Smooth muscle cell (in vitro differentiated cells): ENCODE measurements around the gene NES. TPM values are rescaled to one million over a fixed set of nuclear protein-coding genes. Genes with fewer than 3 reads are reported as not detected.

Source experiments
- DNase-seq: peaks from one replicate; lab custom pipeline; 2025; ENCODE audit not compliant: unreplicated experiment; lab: John Stamatoyannopoulos, UW
- H2AFZ ChIP-seq: fragments of 200-600 bp; sonication (generic); 2 replicates; pipeline ENCODE4 v1.6.0; 2016; ENCODE audit warnings: antibody characterized with exemption, low read depth, mild to moderate bottlenecking
- H3F3A ChIP-seq: fragments of 200-600 bp; sonication (generic); 2 replicates; pipeline ENCODE4 v1.6.0; 2017; ENCODE audit warnings: antibody characterized with exemption, low read depth
- H3K27ac ChIP-seq: fragments of 200-600 bp; sonication (generic); 2 replicates; pipeline ENCODE4 v1.5.1; 2016; ENCODE audit warnings: low read depth, mild to moderate bottlenecking
- H3K27me3 ChIP-seq: fragments of 200-600 bp; sonication (generic); 2 replicates; pipeline ENCODE4 v1.6.1; 2016; ENCODE audit warnings: low read depth, mild to moderate bottlenecking
- H3K36me3 ChIP-seq: fragments of 200-600 bp; sonication (generic); 2 replicates; pipeline ENCODE4 v1.5.1; 2016; ENCODE audit warnings: low read depth
- H3K4me1 ChIP-seq: fragments of 200-600 bp; sonication (generic); 2 replicates; pipeline ENCODE4 v1.5.1; 2016; ENCODE audit warnings: low read depth
- H3K4me2 ChIP-seq: fragments of 200-600 bp; sonication (generic); 2 replicates; pipeline ENCODE4 v1.6.0; 2016; ENCODE audit warnings: mild to moderate bottlenecking
- H3K4me3 ChIP-seq: fragments of 200-600 bp; sonication (generic); 2 replicates; pipeline ENCODE4 v1.5.1; 2016; ENCODE audit warnings: mild to moderate bottlenecking
- H3K79me2 ChIP-seq: fragments of 200-600 bp; sonication (generic); 2 replicates; pipeline ENCODE4 v1.6.0; 2016; ENCODE audit warnings: low read depth, mild to moderate bottlenecking
- H3K9ac ChIP-seq: fragments of 200-600 bp; sonication (generic); 2 replicates; pipeline ENCODE4 v1.6.0; 2016; ENCODE audit warnings: low read depth
- H3K9me3 ChIP-seq: fragments of 200-600 bp; sonication (generic); replicated peaks from 2 replicates; pipeline ENCODE4 v1.5.1; 2016; ENCODE audit warnings: low read depth
- H4K20me1 ChIP-seq: fragments of 200-600 bp; sonication (generic); 2 replicates; pipeline ENCODE4 v1.6.0; 2016; ENCODE audit warnings: low read depth
- WGBS: methylation state at CpG from one replicate; pipeline ENCODE4 v1.1.7; 2016; ENCODE audit warnings: low lambda C conversion rate; 5-methylcytosine and 5-hydroxymethylcytosine counted together
- polyA plus RNA-seq: library from polyadenylated mRNA; unstranded; fragments of >200 nt; fragmentation: Nextera tagmentation; extraction: Ambion mirVana; gene quantifications from 2 replicates; pipeline ENCODE4 v1.2.1, GENCODE V29; 2016
- total RNA-seq: library from RNA; depleted of rRNA; stranded (reverse); fragments of >200 nt; gene quantifications from 2 replicates; pipeline ENCODE4 v1.2.3, GENCODE V29; 2014
- TF ChIP-seq, protein P1 (sequence below): fragments of 200-600 bp; sonication (generic); IDR thresholded peaks from 2 replicates; pipeline ENCODE4 v1.5.1; 2017; ENCODE audit warnings: borderline replicate concordance, mild to moderate bottlenecking, antibody characterized with exemption; ENCODE audit not compliant: insufficient read depth, poor library complexity, severe bottlenecking

Gene NES
- total and polyA plus RNA-seq, 2 experiments from 2014 or later, result 11.3 to 28.5 TPM

DNA sequence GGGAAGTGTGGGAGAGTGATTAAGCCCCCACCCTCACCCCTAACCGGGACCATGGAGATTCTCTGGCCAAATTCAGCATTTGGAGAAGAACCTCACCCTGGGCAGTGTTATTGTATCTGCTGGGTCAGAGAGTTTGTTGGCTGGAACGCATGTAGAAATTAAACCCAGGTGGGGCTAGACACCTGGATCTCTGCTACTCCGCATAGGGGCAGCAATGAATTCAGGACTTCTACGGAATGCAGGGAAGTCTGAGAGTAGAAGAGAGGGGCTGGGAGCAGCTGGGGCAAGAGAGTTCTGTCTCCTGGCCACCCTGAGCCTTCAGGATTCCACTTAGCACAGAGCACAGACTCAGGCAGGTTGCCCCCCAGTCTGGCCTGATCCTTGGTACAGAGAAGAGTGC lies 31.8 kb upstream of the NES start:
- Histone ChIP-seq H4K20me1 (peaks cover 7% of the 10 kb centered on the region), H3K4me3 (no peak overlapping the region), H3K9ac (no peak overlapping the region), H3K79me2 (no peaks in the 10 kb centered on the region), H3K36me3 (no peaks in the 10 kb centered on the region), H3K9me3 (no peaks in the 10 kb centered on the region), H3K27ac (no peak overlapping the region), H3K4me2 (no peak overlapping the region), H3K27me3 (no peaks in the 10 kb centered on the region), H2AFZ (no peak overlapping the region), H3F3A (peaks cover 16% of the 10 kb centered on the region), H3K4me1 (peaks cover 55% of the 10 kb centered on the region)
- no peak for DNase-seq
- TF ChIP-seq, protein P1, sequence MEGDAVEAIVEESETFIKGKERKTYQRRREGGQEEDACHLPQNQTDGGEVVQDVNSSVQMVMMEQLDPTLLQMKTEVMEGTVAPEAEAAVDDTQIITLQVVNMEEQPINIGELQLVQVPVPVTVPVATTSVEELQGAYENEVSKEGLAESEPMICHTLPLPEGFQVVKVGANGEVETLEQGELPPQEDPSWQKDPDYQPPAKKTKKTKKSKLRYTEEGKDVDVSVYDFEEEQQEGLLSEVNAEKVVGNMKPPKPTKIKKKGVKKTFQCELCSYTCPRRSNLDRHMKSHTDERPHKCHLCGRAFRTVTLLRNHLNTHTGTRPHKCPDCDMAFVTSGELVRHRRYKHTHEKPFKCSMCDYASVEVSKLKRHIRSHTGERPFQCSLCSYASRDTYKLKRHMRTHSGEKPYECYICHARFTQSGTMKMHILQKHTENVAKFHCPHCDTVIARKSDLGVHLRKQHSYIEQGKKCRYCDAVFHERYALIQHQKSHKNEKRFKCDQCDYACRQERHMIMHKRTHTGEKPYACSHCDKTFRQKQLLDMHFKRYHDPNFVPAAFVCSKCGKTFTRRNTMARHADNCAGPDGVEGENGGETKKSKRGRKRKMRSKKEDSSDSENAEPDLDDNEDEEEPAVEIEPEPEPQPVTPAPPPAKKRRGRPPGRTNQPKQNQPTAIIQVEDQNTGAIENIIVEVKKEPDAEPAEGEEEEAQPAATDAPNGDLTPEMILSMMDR, result no peak
- 76% methylated on average over 4 of the region's 4 CpGs for WGBS

DNA sequence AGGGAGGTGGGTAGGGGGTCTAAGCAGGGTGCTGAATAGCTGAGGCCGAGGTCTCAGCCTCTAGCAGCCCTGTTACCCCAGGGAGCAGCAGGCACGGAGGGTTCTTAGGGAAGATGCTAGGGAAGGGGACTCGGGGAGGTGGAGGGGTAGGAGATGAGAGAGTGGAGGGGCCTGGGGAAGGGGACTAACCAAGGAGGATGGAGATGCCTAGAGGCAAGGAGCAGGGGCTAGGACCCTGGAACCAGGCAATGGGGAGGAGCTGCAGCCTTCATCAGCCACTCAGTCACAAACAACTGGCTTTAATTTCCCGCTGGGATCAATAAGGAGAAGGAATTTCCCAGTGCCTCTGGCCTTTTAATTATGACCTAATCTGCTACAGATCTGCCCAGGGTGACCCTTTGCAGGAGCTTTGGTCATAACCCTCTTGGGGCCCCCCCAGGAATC lies 31.0 kb upstream of the NES start:
- Histone ChIP-seq H3K79me2 (peaks cover 7% of the 10 kb centered on the region), H3K4me1 (peaks cover 63% of the 10 kb centered on the region), H3K9ac (no peak overlapping the region), H3K27ac (no peak overlapping the region), H3K4me2 (peak overlapping the region; percentile 91), H3K4me3 (no peak overlapping the region), H4K20me1 (peaks cover 15% of the 10 kb centered on the region), H3K27me3 (no peaks in the 10 kb centered on the region), H3F3A (peaks cover 16% of the 10 kb centered on the region), H3K36me3 (no peaks in the 10 kb centered on the region), H2AFZ (no peak overlapping the region), H3K9me3 (no peaks in the 10 kb centered on the region)
- WGBS, result 22% methylated on average over 4 of the region's 4 CpGs
- TF ChIP-seq, protein P1, result no peak
- no peak for DNase-seq

DNA sequence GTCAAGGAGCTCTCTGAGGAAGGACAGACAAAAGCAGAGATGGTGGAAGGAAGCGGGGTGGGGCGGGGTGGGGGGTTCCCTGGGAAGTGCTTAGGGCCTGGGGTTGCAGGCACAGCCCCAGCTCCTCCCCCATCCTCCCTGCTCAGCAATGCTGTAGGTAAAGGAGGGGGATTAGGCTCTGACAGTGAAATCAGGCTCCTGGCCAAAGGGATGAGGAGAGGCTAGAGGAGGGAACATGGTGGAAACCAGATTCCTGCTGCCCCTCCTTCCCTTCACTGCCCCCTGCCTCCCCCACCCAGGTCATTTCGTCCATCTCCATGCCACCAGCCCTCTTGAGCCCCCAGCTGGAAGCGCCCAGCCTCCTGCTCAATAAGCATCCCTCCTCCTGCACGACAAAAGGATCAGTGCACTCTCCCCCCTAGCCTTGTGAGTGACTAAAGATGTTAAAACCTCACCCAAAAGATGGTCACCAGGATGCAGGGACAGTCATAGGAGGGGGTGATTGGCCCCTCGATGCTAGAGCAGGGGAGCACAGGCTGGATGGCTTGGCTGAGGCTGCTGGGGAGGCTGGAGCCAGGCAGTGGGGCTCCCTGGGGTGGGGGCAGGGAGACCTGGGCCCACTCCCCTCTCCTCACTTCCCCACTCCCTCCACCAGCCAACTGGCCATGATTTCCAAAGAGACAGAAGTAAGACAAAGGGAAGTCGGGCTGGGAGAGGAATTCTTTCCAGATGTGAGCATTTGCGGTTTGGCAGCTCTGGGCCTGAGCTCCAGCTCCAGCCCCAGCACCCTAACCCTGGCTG lies 30.4 kb upstream of the NES start:
- H3K4me1 ChIP-seq, result peaks cover 66% of the 10 kb centered on the region
- peaks cover 21% of the 10 kb centered on the region for H4K20me1 ChIP-seq
- H3K4me3 ChIP-seq, result no peak overlapping the region
- peaks cover 16% of the 10 kb centered on the region for H3F3A ChIP-seq
- H3K36me3 ChIP-seq, result no peaks in the 10 kb centered on the region
- no peaks in the 10 kb centered on the region for H3K27me3 ChIP-seq
- WGBS, result 25% methylated on average over 6 of the region's 8 CpGs
- peak overlapping the region; percentile 91 for H3K4me2 ChIP-seq
- peaks cover 12% of the 10 kb centered on the region for H3K79me2 ChIP-seq
- H2AFZ ChIP-seq, result no peak overlapping the region
- DNase-seq, result no peak
- no peaks in the 10 kb centered on the region for H3K9me3 ChIP-seq
- peak overlapping the region; percentile 66 for H3K27ac ChIP-seq
- H3K9ac ChIP-seq, result no peak overlapping the region
- TF ChIP-seq, protein P1, result no peak
